Breast epithelium (tissue), 3 donors: Measurements from ENCODE around the gene NDUFA5.
"Not testable (repeated sequence)": the region's sequence is repeated elsewhere in the genome, so short reads cannot be mapped to it uniquely, and the experiment has no call there.

Experiments used
- POLR2A ChIP-seq: fragments of 450-650 bp; IDR thresholded peaks from one replicate; pipeline ENCODE4 v1.6.1; 2016; ENCODE audit warnings: antibody characterized with exemption, mild to moderate bottlenecking, moderate library complexity
- POLR2AphosphoS5 ChIP-seq, 3 donors: sonication (generic); formaldehyde crosslinking; IDR thresholded peaks; one replicate each; pipeline ENCODE4 v1.6.1; 2017; ENCODE audit warnings: antibody characterized with exemption in 3 of 3
- TF ChIP-seq, protein P1 (sequence below), 3 donors: fragments of 450-650 bp; IDR thresholded peaks; one replicate each; pipeline ENCODE4 v1.5.1; 2016 to 2017; ENCODE audit warnings: antibody characterized with exemption in 3 of 3, mild to moderate bottlenecking in 3 of 3, moderate library complexity in 3 of 3

DNA sequence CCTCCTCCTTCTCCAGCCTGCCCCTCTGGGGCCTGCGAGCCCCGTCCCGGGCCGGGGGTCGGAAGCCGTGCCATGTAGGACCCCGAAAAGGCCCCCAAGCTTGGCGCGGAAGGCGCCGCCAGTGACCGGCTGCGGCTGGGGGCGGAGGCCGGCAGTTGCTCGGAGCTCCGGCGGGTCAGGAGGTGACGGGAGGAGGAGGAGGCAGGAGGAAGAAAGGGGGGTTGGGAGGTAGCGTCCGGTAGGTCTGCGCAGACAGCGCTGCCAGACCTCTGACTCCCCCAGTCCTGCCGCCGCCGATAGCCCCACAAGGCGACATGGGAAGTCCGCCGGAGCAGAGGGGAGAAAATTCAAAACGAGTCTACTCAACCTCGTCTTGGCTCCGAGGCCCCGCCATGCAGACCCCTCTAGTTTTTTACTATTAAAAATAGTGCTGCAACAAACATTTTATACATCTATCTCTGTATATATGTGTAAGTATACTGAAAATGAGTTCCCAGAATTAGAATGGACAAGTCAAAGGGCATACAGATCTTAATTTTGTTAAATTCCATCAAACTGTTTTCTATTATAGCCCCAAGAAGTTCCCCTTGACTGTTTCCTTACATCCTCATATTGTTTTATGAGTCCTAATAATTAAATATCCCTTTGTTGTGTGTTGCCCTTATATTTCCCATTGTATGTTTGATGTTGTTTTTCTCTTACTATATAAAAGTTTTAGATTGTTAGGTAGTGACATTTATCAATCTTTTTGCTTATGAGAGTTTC is 24.6 kb downstream of the NDUFA5 start:
- TF ChIP-seq, protein P1, sequence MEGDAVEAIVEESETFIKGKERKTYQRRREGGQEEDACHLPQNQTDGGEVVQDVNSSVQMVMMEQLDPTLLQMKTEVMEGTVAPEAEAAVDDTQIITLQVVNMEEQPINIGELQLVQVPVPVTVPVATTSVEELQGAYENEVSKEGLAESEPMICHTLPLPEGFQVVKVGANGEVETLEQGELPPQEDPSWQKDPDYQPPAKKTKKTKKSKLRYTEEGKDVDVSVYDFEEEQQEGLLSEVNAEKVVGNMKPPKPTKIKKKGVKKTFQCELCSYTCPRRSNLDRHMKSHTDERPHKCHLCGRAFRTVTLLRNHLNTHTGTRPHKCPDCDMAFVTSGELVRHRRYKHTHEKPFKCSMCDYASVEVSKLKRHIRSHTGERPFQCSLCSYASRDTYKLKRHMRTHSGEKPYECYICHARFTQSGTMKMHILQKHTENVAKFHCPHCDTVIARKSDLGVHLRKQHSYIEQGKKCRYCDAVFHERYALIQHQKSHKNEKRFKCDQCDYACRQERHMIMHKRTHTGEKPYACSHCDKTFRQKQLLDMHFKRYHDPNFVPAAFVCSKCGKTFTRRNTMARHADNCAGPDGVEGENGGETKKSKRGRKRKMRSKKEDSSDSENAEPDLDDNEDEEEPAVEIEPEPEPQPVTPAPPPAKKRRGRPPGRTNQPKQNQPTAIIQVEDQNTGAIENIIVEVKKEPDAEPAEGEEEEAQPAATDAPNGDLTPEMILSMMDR (IDR thresholded peaks at IDR 0.05), result not testable (repeated sequence)
- not testable (repeated sequence) for TF ChIP-seq POLR2A; POLR2AphosphoS5 (IDR thresholded peaks at IDR 0.05)
